Esophagus muscularis mucosa (tissue), 4 donors: ENCODE measurements around the gene PDE6D.

Experiments used
- CTCF ChIP-seq, 3 experiments: fragments of 200-600 bp in 2 of 3; fragments of 450-650 bp in 1 of 3; sonication (generic) in 2 of 3; IDR thresholded peaks; one replicate each; pipeline ENCODE4 v1.5.1; 2017 to 2019; ENCODE audit warnings: antibody characterized with exemption in 3 of 3, mild to moderate bottlenecking in 2 of 3, moderate library complexity in 1 of 3
- EP300 ChIP-seq: sonication (generic); formaldehyde crosslinking; IDR thresholded peaks from one replicate; pipeline ENCODE4 v1.6.1; 2017; ENCODE audit warnings: antibody characterized with exemption
- POLR2A ChIP-seq: fragments of 450-650 bp; IDR thresholded peaks from one replicate; pipeline ENCODE4 v1.6.1; 2017; ENCODE audit warnings: antibody characterized with exemption, moderate library complexity, mild to moderate bottlenecking, low read depth
- POLR2AphosphoS5 ChIP-seq, 2 donors: sonication (generic); formaldehyde crosslinking; IDR thresholded peaks; one replicate each; pipeline ENCODE4 v1.6.1; 2017; ENCODE audit warnings: antibody characterized with exemption in 2 of 2

GRCh38 chr2:231692847-231693246 is 88.2 kb downstream of the PDE6D start:
- TF ChIP-seq CTCF (IDR thresholded peaks at IDR 0.05): no peak
- TF ChIP-seq POLR2AphosphoS5 (IDR thresholded peaks at IDR 0.05): no peak
- TF ChIP-seq POLR2A: no peak
- TF ChIP-seq EP300: no peak
